CD14-positive monocyte (primary cell): ENCODE data around the gene PPP2CA. TPM values are rescaled to one million over a fixed set of nuclear protein-coding genes. Genes with fewer than 3 reads are reported as not detected.

Experiments
- DNase-seq, 3 donors: peaks; one replicate each; pipeline ENCODE4 v3.0.0-alpha.2; 2011 to 2022
- H2AFZ ChIP-seq: 2 replicates; pipeline ENCODE4 v1.6.0; 2012; ENCODE audit warnings: mild to moderate bottlenecking, low read depth, low read length, inconsistent platforms; ENCODE audit not compliant: insufficient read depth, poor library complexity, severe bottlenecking
- H3K27ac ChIP-seq, 2 donors: 1 replicate in 1 of 2; 2 replicates in 1 of 2; pipeline ENCODE4 v1.5.1; 2012 to 2013; ENCODE audit warnings: low read length in 2 of 2, control low read depth in 1 of 2, inconsistent platforms in 1 of 2, low read depth in 1 of 2, mild to moderate bottlenecking in 1 of 2
- H3K27me3 ChIP-seq, 2 donors: one replicate each; pipeline versions ENCODE4 v1.6.0 to v1.6.1; 2011 to 2013; ENCODE audit warnings: low read length in 2 of 2; ENCODE audit not compliant: control insufficient read depth in 2 of 2, insufficient read depth in 2 of 2
- H3K36me3 ChIP-seq, 2 donors: replicated peaks in 1 of 2; 1 replicate in 1 of 2; 2 replicates in 1 of 2; pipeline versions ENCODE4 v1.5.1 to v1.6.1; 2012 to 2013; ENCODE audit warnings: low read length in 2 of 2, control low read depth in 1 of 2, inconsistent platforms in 1 of 2, mild to moderate bottlenecking in 1 of 2; ENCODE audit not compliant: insufficient read depth in 2 of 2, control insufficient read depth in 1 of 2
- H3K4me1 ChIP-seq, 2 donors: 1 replicate in 1 of 2; 2 replicates in 1 of 2; pipeline versions ENCODE4 v1.5.1 to v1.6.1; 2012 to 2013; ENCODE audit warnings: low read length in 2 of 2, control low read depth in 1 of 2, inconsistent platforms in 1 of 2, mild to moderate bottlenecking in 1 of 2, moderate library complexity in 1 of 2; ENCODE audit not compliant: insufficient read depth in 2 of 2, control insufficient read depth in 1 of 2
- H3K4me2 ChIP-seq: replicated peaks from 2 replicates; pipeline ENCODE3; 2012; ENCODE audit warnings: low read length, moderate library complexity, mild to moderate bottlenecking; ENCODE audit not compliant: poor library complexity, severe bottlenecking; ENCODE audit errors: extremely low read depth
- H3K4me3 ChIP-seq, 3 experiments: fragments of 200-600 bp in 1 of 3; sonication (generic) in 1 of 3; replicated peaks in 1 of 3; 1 replicate in 2 of 3; 2 replicates in 1 of 3; pipeline ENCODE4 v1.5.1; 2011 to 2013; ENCODE audit warnings: low read length in 3 of 3, mild to moderate bottlenecking in 3 of 3, control low read depth in 2 of 3, low read depth in 2 of 3, inconsistent platforms in 1 of 3, moderate library complexity in 1 of 3
- H3K79me2 ChIP-seq: 2 replicates; pipeline ENCODE4 v1.6.0; 2012; ENCODE audit warnings: mild to moderate bottlenecking, control low read depth, inconsistent platforms, low read length, moderate library complexity; ENCODE audit not compliant: insufficient read depth
- H3K9ac ChIP-seq: 2 replicates; pipeline ENCODE4 v1.6.0; 2017; ENCODE audit warnings: low read length, mild to moderate bottlenecking; ENCODE audit not compliant: insufficient read depth, poor library complexity, severe bottlenecking
- H3K9me3 ChIP-seq, 2 donors: replicated peaks in 1 of 2; 1 replicate in 1 of 2; 2 replicates in 1 of 2; pipeline versions ENCODE4 v1.5.1 to v1.6.1; 2012 to 2013; ENCODE audit warnings: low read length in 2 of 2, control low read depth in 1 of 2; ENCODE audit not compliant: control insufficient read depth in 1 of 2, insufficient read depth in 1 of 2
- H4K20me1 ChIP-seq: 2 replicates; pipeline ENCODE4 v1.6.0; 2012; ENCODE audit warnings: mild to moderate bottlenecking, low read length, control low read depth, moderate library complexity; ENCODE audit not compliant: insufficient read depth
- H3K27ac Mint-ChIP-seq, 7 donors: one replicate each; pipeline ENCODE4 v1.8.0; 2020; ENCODE audit warnings: mild to moderate bottlenecking in 7 of 7, mixed read lengths in 7 of 7, moderate library complexity in 6 of 7, inconsistent platforms in 2 of 7
- H3K27me3 Mint-ChIP-seq, 3 donors: one replicate each; pipeline ENCODE4 v1.8.0; 2021 to 2022; ENCODE audit warnings: low read depth in 3 of 3, mild to moderate bottlenecking in 3 of 3, mixed read lengths in 3 of 3, moderate library complexity in 3 of 3, inconsistent platforms in 1 of 3
- H3K36me3 Mint-ChIP-seq, 2 donors: one replicate each; pipeline ENCODE4 v1.8.0; 2020; ENCODE audit warnings: mixed read lengths in 2 of 2, inconsistent platforms in 1 of 2, mild to moderate bottlenecking in 1 of 2
- H3K4me1 Mint-ChIP-seq: one replicate; pipeline ENCODE4 v1.8.0; 2020; ENCODE audit warnings: mild to moderate bottlenecking, mixed read lengths
- H3K4me3 Mint-ChIP-seq, 2 donors: one replicate each; pipeline ENCODE4 v1.8.0; 2020; ENCODE audit warnings: mild to moderate bottlenecking in 2 of 2, mixed read lengths in 2 of 2, moderate library complexity in 1 of 2
- H3K9me3 Mint-ChIP-seq, 7 donors: one replicate each; pipeline ENCODE4 v1.8.0; 2020 to 2022; ENCODE audit warnings: mixed read lengths in 7 of 7, mild to moderate bottlenecking in 6 of 7, moderate library complexity in 6 of 7, inconsistent platforms in 2 of 7
- WGBS: methylation state at CpG from one replicate; pipeline ENCODE4 v1.1.5; 2013; ENCODE audit warnings: missing lambda C conversion rate; ENCODE audit not compliant: insufficient coverage; 5-methylcytosine and 5-hydroxymethylcytosine counted together
- intact Hi-C, 2 donors: fragments of 100-400 bp; cut with micrococcal nuclease; formaldehyde crosslinking; loops; one replicate each; pipeline versions ENCODE4 v1.15.0 to v1.15.1; 2023
- polyA plus RNA-seq, 3 donors: library from polyadenylated mRNA; depleted of rRNA in 1 of 3; unstranded in 2 of 3; stranded (reverse) in 1 of 3; fragments of 300-500 nt in 2 of 3; fragments of >200 nt in 1 of 3; fragmentation: Illumina TruSeq in 2 of 3; gene quantifications; 1 replicate in 2 of 3; 2 replicates in 1 of 3; pipeline ENCODE4 v1.2.3, GENCODE V29; 2012 to 2021
- TF ChIP-seq, protein P1 (sequence below): fragments of 200-600 bp; IDR thresholded peaks from one replicate; pipeline ENCODE4 v1.8.0; 2022; ENCODE audit warnings: antibody characterized with exemption, mild to moderate bottlenecking

Gene PPP2CA
- polyA plus RNA-seq, 3 donors = 82.5 to 245 (median 225) TPM

DNA sequence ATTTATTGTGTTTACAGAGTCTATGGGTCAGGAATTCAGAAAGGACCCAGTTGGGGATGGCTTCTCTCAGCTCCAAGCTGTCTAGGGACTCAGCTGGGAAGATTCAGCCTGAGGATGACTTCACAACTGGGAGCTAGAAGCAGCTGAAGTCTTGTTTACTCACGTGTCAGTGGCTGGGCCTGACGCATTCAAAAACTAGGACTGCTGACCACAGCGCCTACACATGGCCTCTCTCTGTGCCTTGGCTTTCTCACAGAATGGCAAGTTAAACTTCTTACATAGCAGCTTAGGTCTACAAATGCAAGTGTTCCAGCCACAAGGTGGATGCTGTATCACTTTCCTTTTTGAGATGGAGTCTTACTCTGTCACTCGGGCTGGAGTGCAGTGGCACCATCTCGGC, 16.3 kb upstream of the PPP2CA start:
- Histone ChIP-seq H3K9me3 (no peaks in the 10 kb centered on the region), H3K9ac (no peak overlapping the region), H3K4me1 (peaks cover 0 to 2% of the 10 kb centered on the region in 2 donors), H3K27me3 (no peaks in the 10 kb centered on the region), H3K4me2 (no peak overlapping the region), H3K4me3 (no peak overlapping the region), H2AFZ (no peak overlapping the region), H3K79me2 (no peaks in the 10 kb centered on the region), H3K27ac (no peak overlapping the region), H4K20me1 (no peaks in the 10 kb centered on the region), H3K36me3 (no peaks in the 10 kb centered on the region)
- TF ChIP-seq, protein P1, sequence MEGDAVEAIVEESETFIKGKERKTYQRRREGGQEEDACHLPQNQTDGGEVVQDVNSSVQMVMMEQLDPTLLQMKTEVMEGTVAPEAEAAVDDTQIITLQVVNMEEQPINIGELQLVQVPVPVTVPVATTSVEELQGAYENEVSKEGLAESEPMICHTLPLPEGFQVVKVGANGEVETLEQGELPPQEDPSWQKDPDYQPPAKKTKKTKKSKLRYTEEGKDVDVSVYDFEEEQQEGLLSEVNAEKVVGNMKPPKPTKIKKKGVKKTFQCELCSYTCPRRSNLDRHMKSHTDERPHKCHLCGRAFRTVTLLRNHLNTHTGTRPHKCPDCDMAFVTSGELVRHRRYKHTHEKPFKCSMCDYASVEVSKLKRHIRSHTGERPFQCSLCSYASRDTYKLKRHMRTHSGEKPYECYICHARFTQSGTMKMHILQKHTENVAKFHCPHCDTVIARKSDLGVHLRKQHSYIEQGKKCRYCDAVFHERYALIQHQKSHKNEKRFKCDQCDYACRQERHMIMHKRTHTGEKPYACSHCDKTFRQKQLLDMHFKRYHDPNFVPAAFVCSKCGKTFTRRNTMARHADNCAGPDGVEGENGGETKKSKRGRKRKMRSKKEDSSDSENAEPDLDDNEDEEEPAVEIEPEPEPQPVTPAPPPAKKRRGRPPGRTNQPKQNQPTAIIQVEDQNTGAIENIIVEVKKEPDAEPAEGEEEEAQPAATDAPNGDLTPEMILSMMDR = no peak
- WGBS = 96% methylated on average over 3 of the region's 5 CpGs
- no peak for DNase-seq
- Mint-ChIP-seq H3K27me3 (peaks cover 0 to 5% (median 2%) of the 10 kb centered on the region in 3 donors), H3K9me3 (no peaks in the 10 kb centered on the region), H3K4me1 (peaks cover 6% of the 10 kb centered on the region), H3K36me3 (no peaks in the 10 kb centered on the region), H3K27ac (no peak overlapping the region), H3K4me3 (no peak overlapping the region)
- intact Hi-C loops = no loop called here

DNA sequence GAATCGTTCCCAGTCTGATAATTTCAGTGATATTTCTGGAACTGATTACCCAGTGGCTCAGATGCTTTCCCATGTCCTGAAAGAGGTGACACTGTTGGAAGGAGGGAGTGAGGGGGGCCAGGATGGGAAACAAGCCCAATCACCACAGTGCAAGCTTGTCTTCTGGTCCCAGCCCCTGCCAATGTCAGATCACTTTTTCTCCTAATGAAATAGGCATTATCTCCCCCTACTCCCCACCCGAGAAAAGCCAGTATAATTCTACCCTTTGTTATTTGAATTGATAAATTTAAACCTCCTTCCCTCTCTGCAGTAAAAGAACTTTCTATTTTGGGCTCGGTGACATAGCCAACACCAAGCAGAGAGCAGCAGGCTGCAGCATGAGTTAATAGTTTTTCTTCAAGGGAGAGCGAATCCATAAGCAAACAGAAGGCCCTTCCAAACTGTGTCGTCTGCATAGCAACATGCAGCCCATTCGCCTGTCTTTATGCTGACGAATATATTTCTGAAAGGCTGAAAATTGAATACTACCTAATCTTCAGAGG, 14.6 kb upstream of the PPP2CA start:
- Histone ChIP-seq H3K4me1 (no peaks in the 10 kb centered on the region), H3K4me2 (no peak overlapping the region), H4K20me1 (no peaks in the 10 kb centered on the region), H3K27ac (no peak overlapping the region), H3K27me3 (no peaks in the 10 kb centered on the region), H3K36me3 (no peaks in the 10 kb centered on the region), H3K9me3 (no peaks in the 10 kb centered on the region), H2AFZ (peak overlapping the region; percentile 9), H3K4me3 (no peak overlapping the region), H3K79me2 (no peaks in the 10 kb centered on the region), H3K9ac (no peak overlapping the region)
- Mint-ChIP-seq H3K4me3 (no peak overlapping the region), H3K27ac (no peak overlapping the region), H3K9me3 (no peaks in the 10 kb centered on the region), H3K27me3 (peaks cover 3 to 8% (median 4%) of the 10 kb centered on the region in 3 donors), H3K4me1 (peaks cover 4% of the 10 kb centered on the region), H3K36me3 (no peaks in the 10 kb centered on the region)
- intact Hi-C loops = no loop called here
- no peak for DNase-seq
- TF ChIP-seq, protein P1 = no peak
- 10% methylated on average over 2 of the region's 7 CpGs for WGBS
